Progenitor cell of endocrine pancreas (in vitro differentiated cells): ENCODE data around the gene PLCL1. TPM values are rescaled to one million over a fixed set of nuclear protein-coding genes. Genes with fewer than 3 reads are reported as not detected.

Source experiments
- DNase-seq: peaks from one replicate; pipeline ENCODE4 v3.0.0; 2021; ENCODE audit warnings: low spot score; ENCODE audit not compliant: unreplicated experiment
- H3K27ac Mint-ChIP-seq: 2 replicates; pipeline ENCODE4 v1.8.0; 2021; ENCODE audit warnings: mild to moderate bottlenecking, moderate library complexity, mixed read lengths
- H3K27me3 Mint-ChIP-seq: 2 replicates; pipeline ENCODE4 v1.8.0; 2021; ENCODE audit warnings: mixed read lengths
- H3K36me3 Mint-ChIP-seq: 2 replicates; pipeline ENCODE4 v1.8.0; 2022; ENCODE audit warnings: mixed read lengths; ENCODE audit not compliant: insufficient read depth
- H3K4me1 Mint-ChIP-seq: 2 replicates; pipeline ENCODE4 v1.8.0; 2021; ENCODE audit warnings: low read depth, mixed read lengths
- H3K4me3 Mint-ChIP-seq: 2 replicates; pipeline ENCODE4 v1.8.0; 2021; ENCODE audit warnings: low read depth, mild to moderate bottlenecking, moderate library complexity, mixed read lengths
- H3K9me3 Mint-ChIP-seq: 2 replicates; pipeline ENCODE4 v1.8.0; 2021; ENCODE audit warnings: low read depth, mixed read lengths
- CTCF ChIP-seq: fragments of 200-600 bp; sonication (generic); IDR thresholded peaks from one replicate; pipeline ENCODE4 v1.5.0; 2021; ENCODE audit warnings: antibody characterized with exemption, mild to moderate bottlenecking; ENCODE audit not compliant: unreplicated experiment
- total RNA-seq: library from RNA; stranded (reverse); gene quantifications from 2 replicates; pipeline ENCODE4 v1.2.1, GENCODE V29; 2021

Gene PLCL1
- total RNA-seq, 1 donor from 2014 or later, result 48.3 TPM

DNA sequence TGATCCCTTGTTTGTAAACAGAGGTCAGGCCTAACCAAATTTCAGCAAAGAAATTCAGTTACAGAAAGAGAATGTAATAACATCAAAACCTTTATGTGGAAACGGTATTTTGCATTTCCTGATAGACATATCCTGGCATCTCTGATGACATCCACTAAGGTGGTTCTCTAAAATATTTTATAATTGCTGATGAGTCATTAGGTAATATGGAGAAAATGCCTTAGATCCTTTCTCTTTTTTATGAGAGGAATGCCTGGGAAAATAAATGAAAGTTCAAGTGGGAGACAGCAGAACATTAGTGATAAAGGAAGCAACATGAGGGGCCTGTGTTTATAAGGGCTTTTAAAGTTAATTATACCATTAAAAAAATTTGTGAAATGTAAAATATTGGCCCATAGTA lies 72.6 kb downstream of the PLCL1 start:
- H3K9me3 Mint-ChIP-seq, result no peaks in the 10 kb centered on the region
- no peaks in the 10 kb centered on the region for H3K27me3 Mint-ChIP-seq
- H3K4me1 Mint-ChIP-seq, result peaks cover 50% of the 10 kb centered on the region
- no peak overlapping the region for H3K4me3 Mint-ChIP-seq
- DNase-seq, result no peak
- no peaks in the 10 kb centered on the region for H3K36me3 Mint-ChIP-seq
- no peak for TF ChIP-seq CTCF
- no peak overlapping the region for H3K27ac Mint-ChIP-seq

- no peak overlapping the region for H3K4me3 Mint-ChIP-seq
- no peak for DNase-seq
- no peak for TF ChIP-seq CTCF
- H3K4me1 Mint-ChIP-seq, result peaks cover 38% of the 10 kb centered on the region
- H3K27ac Mint-ChIP-seq, result peak overlapping the region; percentile 75
- H3K9me3 Mint-ChIP-seq, result no peaks in the 10 kb centered on the region
- H3K27me3 Mint-ChIP-seq, result no peaks in the 10 kb centered on the region
- no peaks in the 10 kb centered on the region for H3K36me3 Mint-ChIP-seq
These were observed 74.4 kb downstream of the PLCL1 start for GRCh38 chr2:197878792-197879191.

GRCh38 chr2:197879812-197880408 lies 75.5 kb downstream of the PLCL1 start:
- Mint-ChIP-seq H3K36me3 (peaks cover 3% of the 10 kb centered on the region), H3K9me3 (no peaks in the 10 kb centered on the region), H3K27me3 (no peaks in the 10 kb centered on the region), H3K4me3 (no peak overlapping the region), H3K27ac (no peak overlapping the region), H3K4me1 (peaks cover 38% of the 10 kb centered on the region)
- no peak for TF ChIP-seq CTCF
- DNase-seq, result no peak

- H3K27me3 Mint-ChIP-seq, result no peaks in the 10 kb centered on the region
- H3K36me3 Mint-ChIP-seq, result peaks cover 9% of the 10 kb centered on the region
- no peak overlapping the region for H3K4me3 Mint-ChIP-seq
- no peak overlapping the region for H3K27ac Mint-ChIP-seq
- TF ChIP-seq CTCF, result no peak
- H3K9me3 Mint-ChIP-seq, result no peaks in the 10 kb centered on the region
- H3K4me1 Mint-ChIP-seq, result peaks cover 13% of the 10 kb centered on the region
- DNase-seq, result no peak
These were observed 79.1 kb downstream of the PLCL1 start for GRCh38 chr2:197883354-197884032.

- peaks cover 5% of the 10 kb centered on the region for H3K4me1 Mint-ChIP-seq
These were observed 79.9 kb downstream of the PLCL1 start for GRCh38 chr2:197884252-197884651.

More at GRCh38 chr2:197884252-197884651, 79.9 kb downstream of the PLCL1 start:
- no peak for DNase-seq
- no peak overlapping the region for H3K27ac Mint-ChIP-seq
- peaks cover 9% of the 10 kb centered on the region for H3K36me3 Mint-ChIP-seq
- H3K9me3 Mint-ChIP-seq, result no peaks in the 10 kb centered on the region
- TF ChIP-seq CTCF, result no peak
- no peak overlapping the region for H3K4me3 Mint-ChIP-seq
- H3K27me3 Mint-ChIP-seq, result no peaks in the 10 kb centered on the region
